HepG2 (cell line): Measurements from ENCODE around the gene ANKRD49. TPM values are rescaled to one million over a fixed set of nuclear protein-coding genes. Genes with fewer than 3 reads are reported as not detected.
"Not testable (repeated sequence)": the region's sequence is repeated elsewhere in the genome, so short reads cannot be mapped to it uniquely, and the experiment has no call there.

Experiments used
- ATAC-seq: fragments of 200-7000 bp; cut with Tn5 transposase; 3 replicates; pipeline ENCODE4 v1.9.1; 2020; ENCODE audit warnings: mild to moderate bottlenecking, moderate library complexity
- BruUV-seq: library from RNA; stranded (reverse); fragments of 400-500 nt; replicated peaks from 2 replicates; lab custom pipeline; 2021; lab: Mats Ljungman, UMichigan
- CTCF ChIA-PET: fragments of 300-600 bp; formaldehyde crosslinking; extraction: SDS; loops from one replicate; lab custom pipeline; 2021; ENCODE audit warnings: low total read pairs, inconsistent platforms, low intra/inter-chr PET ratio; lab: Yijun Ruan, JAX
- POLR2A ChIA-PET: fragments of 350-600 bp; sonication (Branson Sonifier 250); formaldehyde crosslinking; loops from one replicate; lab custom pipeline; 2020; ENCODE audit warnings: antibody characterized with exemption, inconsistent platforms; lab: Yijun Ruan, JAX
- DNase-seq: peaks from one replicate; pipeline ENCODE4 v3.0.0-alpha.2; 2015; ENCODE audit warnings: low spot score
- FAIRE-seq: peaks from 3 replicates; lab custom pipeline; 2011; peaks lifted over from hg19 to GRCh38; lab: Jason Lieb, UNC
- H2AFZ ChIP-seq: one replicate; pipeline ENCODE4 v1.6.1; 2011; ENCODE audit warnings: low read length, inconsistent platforms
- H3K27ac ChIP-seq: fragments of 300-600 bp; 3 replicates; pipeline ENCODE4 v1.8.0; 2011; ENCODE audit warnings: mixed run types, mild to moderate bottlenecking, mixed read lengths, low read length, inconsistent platforms; ENCODE audit not compliant: insufficient read depth; ENCODE audit errors: extremely low read length
- H3K27me3 ChIP-seq, 2 experiments: fragments of 200-600 bp in 1 of 2; 2 replicates in 1 of 2; 3 replicates in 1 of 2; pipeline versions ENCODE4 v1.6.0 to v1.8.0; 2011; ENCODE audit warnings: low read length in 2 of 2, mild to moderate bottlenecking in 2 of 2, moderate library complexity in 2 of 2, inconsistent platforms in 1 of 2; ENCODE audit not compliant: insufficient read depth in 2 of 2, control insufficient read depth in 1 of 2
- H3K36me3 ChIP-seq, 2 experiments: fragments of 200-600 bp in 1 of 2; replicated peaks in 1 of 2; 2 replicates in 1 of 2; 3 replicates in 1 of 2; pipeline versions ENCODE4 v1.5.1 to v1.8.0; 2011; ENCODE audit warnings: low read length in 2 of 2, inconsistent platforms in 1 of 2; ENCODE audit not compliant: insufficient read depth in 2 of 2, control insufficient read depth in 1 of 2
- H3K4me1 ChIP-seq: 2 replicates; pipeline ENCODE4 v1.5.1; 2012; ENCODE audit warnings: low read length, inconsistent platforms; ENCODE audit not compliant: insufficient read depth
- H3K4me2 ChIP-seq: 2 replicates; pipeline ENCODE4 v1.6.0; 2011; ENCODE audit warnings: low read depth, low read length, inconsistent platforms
- H3K4me3 ChIP-seq, 3 experiments: fragments of 200-600 bp in 1 of 3; sonication (generic), shearing (Covaris generic) in 1 of 3; replicated peaks in 1 of 3; 2 replicates each; pipeline ENCODE4 v1.5.1; 2011 to 2016; ENCODE audit warnings: low read length in 3 of 3, inconsistent platforms in 2 of 3, low read depth in 2 of 3, mild to moderate bottlenecking in 2 of 3, control low read depth in 1 of 3, mixed read lengths in 1 of 3; ENCODE audit not compliant: insufficient read depth in 1 of 3
- H3K79me2 ChIP-seq: one replicate; pipeline ENCODE4 v1.6.1; 2011; ENCODE audit warnings: low read length, inconsistent platforms; ENCODE audit not compliant: insufficient read depth
- H3K9ac ChIP-seq: 2 replicates; pipeline ENCODE4 v1.6.0; 2011; ENCODE audit warnings: mild to moderate bottlenecking, low read depth, low read length, inconsistent platforms; ENCODE audit not compliant: insufficient read depth
- H3K9me3 ChIP-seq: 2 replicates; pipeline ENCODE4 v1.5.1; 2012; ENCODE audit warnings: mild to moderate bottlenecking, low read length
- H4K20me1 ChIP-seq: 2 replicates; pipeline ENCODE4 v1.6.0; 2011; ENCODE audit warnings: inconsistent platforms, mild to moderate bottlenecking, low read length, moderate library complexity; ENCODE audit not compliant: insufficient read depth
- AHDC1 ChIP-seq: sonication (generic); formaldehyde crosslinking; IDR thresholded peaks from 2 replicates; pipeline ENCODE4 v1.5.1; 2020; ENCODE audit warnings: mild to moderate bottlenecking, missing genetic modification reagents, borderline replicate concordance
- ATF3 ChIP-seq: sonication (generic); formaldehyde crosslinking; IDR thresholded peaks from 2 replicates; pipeline ENCODE4 v1.4.0; 2020; ENCODE audit warnings: missing genetic modification reagents
- FOSL1 ChIP-seq: sonication (generic); formaldehyde crosslinking; IDR thresholded peaks from 2 replicates; pipeline ENCODE4 v1.9.0; 2021; ENCODE audit warnings: missing genetic modification reagents, borderline replicate concordance
- HNF4A ChIP-seq: sonication (generic); formaldehyde crosslinking; IDR thresholded peaks from 2 replicates; pipeline ENCODE4 v1.4.0; 2020; ENCODE audit warnings: missing genetic modification reagents
- PAXIP1 ChIP-seq: sonication (generic); formaldehyde crosslinking; conservative IDR thresholded peaks from 2 replicates; pipeline ENCODE4 v1.4.0; 2020; ENCODE audit warnings: mild to moderate bottlenecking, missing genetic modification reagents, moderate library complexity
- SALL1 ChIP-seq: sonication (generic); formaldehyde crosslinking; IDR thresholded peaks from 2 replicates; pipeline ENCODE4 v1.8.0; 2022; ENCODE audit warnings: mild to moderate bottlenecking, missing genetic modification reagents
- ZNF362 ChIP-seq: sonication (generic); formaldehyde crosslinking; IDR thresholded peaks from 2 replicates; pipeline ENCODE4 v1.4.0; 2020; ENCODE audit warnings: missing genetic modification reagents, mild to moderate bottlenecking, borderline replicate concordance
- WGBS: methylation state at CpG from one replicate; pipeline ENCODE4 v1.1.6; 2017; ENCODE audit warnings: low lambda C conversion rate; 5-methylcytosine and 5-hydroxymethylcytosine counted together
- in situ Hi-C: cut with HindIII; loops from 2 replicates; pipeline ENCODE4 v1.10.0; 2017; ENCODE audit warnings: low pct_unique_long_range_greater_than_20kb; ENCODE audit not compliant: extremely low pct_ligation_motif_present
- intact Hi-C: fragments of 100-400 bp; cut with micrococcal nuclease; formaldehyde crosslinking; loops from one replicate; pipeline ENCODE4 v1.10.0; 2022; ENCODE audit not compliant: unreplicated experiment
- polyA plus RNA-seq, 8 experiments: library from polyadenylated mRNA; depleted of rRNA in 3 of 8; stranded (reverse) in 7 of 8; unstranded in 1 of 8; fragments of >200 nt; fragmentation: Illumina TruSeq in 4 of 8; extraction: Trizol in 4 of 8; gene quantifications; 2 replicates each; pipeline versions ENCODE4 v1.2.1 to v1.2.3, GENCODE V29; 2011 to 2016; ENCODE audit warnings: low read depth in 4 of 8, missing spikeins in 1 of 8, mixed read lengths in 1 of 8; ENCODE audit not compliant: insufficient read depth in 1 of 8
- total RNA-seq, 5 experiments: library from RNA; depleted of rRNA; stranded (reverse); fragments of >200 nt; fragmentation: Illumina TruSeq; extraction: Trizol; gene quantifications; 2 replicates each; pipeline ENCODE4 v1.2.3, GENCODE V29; 2016; ENCODE audit warnings: low read depth in 1 of 5
- TF ChIP-seq, protein P1 (sequence below): IDR thresholded peaks from 2 replicates; pipeline ENCODE4 v1.4.0; 2020; ENCODE audit warnings: mild to moderate bottlenecking, missing genetic modification reagents

ANKRD49 gene
- total and polyA plus RNA-seq, 2 of the 13 experiments (the other 11 are each of a cell fraction or from before 2014, with no cell fraction given), result 14.2 to 14.3 TPM

DNA sequence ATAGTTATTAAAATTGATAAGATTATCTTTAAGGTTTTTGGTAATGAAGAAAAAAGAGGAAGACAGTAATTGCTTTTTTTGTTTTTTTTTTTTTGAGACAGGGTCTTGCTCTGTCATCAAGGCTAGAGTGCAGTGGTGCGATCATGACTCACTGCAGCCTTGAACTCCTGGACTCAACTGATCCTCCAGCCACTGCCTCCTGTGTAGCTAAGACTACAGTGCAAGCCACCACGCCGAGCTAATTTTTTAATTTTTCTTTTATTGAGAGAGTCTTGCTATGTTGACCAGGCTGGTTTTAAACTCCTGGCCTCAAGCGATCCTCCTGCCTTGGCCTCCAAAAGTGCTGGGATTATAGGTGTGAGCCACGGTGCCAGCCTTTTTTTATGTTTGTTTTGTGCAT lies 12.7 kb downstream of the ANKRD49 start:
- Histone ChIP-seq H3K4me2 (peak overlapping the region; percentile 23; the same call in 1 of the 2 replicates), H3K4me1 (peaks cover 13% of the 10 kb centered on the region)
- H3K27me3 ChIP-seq, H3K79me2 ChIP-seq, H3K4me3 ChIP-seq, H2AFZ ChIP-seq, FAIRE-seq, H3K27ac ChIP-seq, H3K36me3 ChIP-seq, H3K9ac ChIP-seq, BruUV-seq, H3K9me3 ChIP-seq, H4K20me1 ChIP-seq, intact Hi-C loops, CTCF ChIA-PET: not testable (repeated sequence)
- 30% methylated on average over 5 of the region's 5 CpGs for WGBS
- POLR2A ChIA-PET, result interaction anchor here (0.7 kb wide), 1 partner anchor 765 kb away, joined by 3 read pairs; the partner anchor contains the start of gene C11orf54
- in situ Hi-C loops, result loop anchor here (10.0 kb wide), 2 partner anchors 332 to 592 kb away; no protein-coding TSS in a partner anchor
- ATAC-seq (peak; percentile 81), DNase-seq (peak; percentile 43)
- TF ChIP-seq SALL1 (CRISPR knock-in tag), result 0 out of 2 replicates have a peak, but pooled peaks have one; percentile 19
- 0 out of 2 replicates have a peak, but pooled peaks have one; percentile 24 for TF ChIP-seq PAXIP1
- TF ChIP-seq ATF3 (CRISPR knock-in tag), result peak; percentile 59
- peak; percentile 56 for TF ChIP-seq HNF4A
- peak; percentile 54; the same call in 1 of the 2 replicates for TF ChIP-seq FOSL1 (CRISPR knock-in tag)
- TF ChIP-seq, protein P1, sequence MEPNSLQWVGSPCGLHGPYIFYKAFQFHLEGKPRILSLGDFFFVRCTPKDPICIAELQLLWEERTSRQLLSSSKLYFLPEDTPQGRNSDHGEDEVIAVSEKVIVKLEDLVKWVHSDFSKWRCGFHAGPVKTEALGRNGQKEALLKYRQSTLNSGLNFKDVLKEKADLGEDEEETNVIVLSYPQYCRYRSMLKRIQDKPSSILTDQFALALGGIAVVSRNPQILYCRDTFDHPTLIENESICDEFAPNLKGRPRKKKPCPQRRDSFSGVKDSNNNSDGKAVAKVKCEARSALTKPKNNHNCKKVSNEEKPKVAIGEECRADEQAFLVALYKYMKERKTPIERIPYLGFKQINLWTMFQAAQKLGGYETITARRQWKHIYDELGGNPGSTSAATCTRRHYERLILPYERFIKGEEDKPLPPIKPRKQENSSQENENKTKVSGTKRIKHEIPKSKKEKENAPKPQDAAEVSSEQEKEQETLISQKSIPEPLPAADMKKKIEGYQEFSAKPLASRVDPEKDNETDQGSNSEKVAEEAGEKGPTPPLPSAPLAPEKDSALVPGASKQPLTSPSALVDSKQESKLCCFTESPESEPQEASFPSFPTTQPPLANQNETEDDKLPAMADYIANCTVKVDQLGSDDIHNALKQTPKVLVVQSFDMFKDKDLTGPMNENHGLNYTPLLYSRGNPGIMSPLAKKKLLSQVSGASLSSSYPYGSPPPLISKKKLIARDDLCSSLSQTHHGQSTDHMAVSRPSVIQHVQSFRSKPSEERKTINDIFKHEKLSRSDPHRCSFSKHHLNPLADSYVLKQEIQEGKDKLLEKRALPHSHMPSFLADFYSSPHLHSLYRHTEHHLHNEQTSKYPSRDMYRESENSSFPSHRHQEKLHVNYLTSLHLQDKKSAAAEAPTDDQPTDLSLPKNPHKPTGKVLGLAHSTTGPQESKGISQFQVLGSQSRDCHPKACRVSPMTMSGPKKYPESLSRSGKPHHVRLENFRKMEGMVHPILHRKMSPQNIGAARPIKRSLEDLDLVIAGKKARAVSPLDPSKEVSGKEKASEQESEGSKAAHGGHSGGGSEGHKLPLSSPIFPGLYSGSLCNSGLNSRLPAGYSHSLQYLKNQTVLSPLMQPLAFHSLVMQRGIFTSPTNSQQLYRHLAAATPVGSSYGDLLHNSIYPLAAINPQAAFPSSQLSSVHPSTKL (CRISPR knock-in tag), result 0 out of 2 replicates have a peak, but pooled peaks have one; percentile 17
- TF ChIP-seq AHDC1 (CRISPR knock-in tag), result peak; percentile 40; the same call in 1 of the 2 replicates
- peak; percentile 21; the same call in 1 of the 2 replicates for TF ChIP-seq ZNF362 (CRISPR knock-in tag)
